Fibroblast of peridontal ligament (primary cell): ENCODE results near the gene ESPNL.
"Not testable (repeated sequence)": the region's sequence is repeated elsewhere in the genome, so short reads cannot be mapped to it uniquely, and the experiment has no call there.

Source experiments
- DNase-seq: peaks from one replicate; pipeline ENCODE4 v3.0.0-alpha.2; 2010; ENCODE audit errors: extremely low read depth

ESPNL gene

DNA sequence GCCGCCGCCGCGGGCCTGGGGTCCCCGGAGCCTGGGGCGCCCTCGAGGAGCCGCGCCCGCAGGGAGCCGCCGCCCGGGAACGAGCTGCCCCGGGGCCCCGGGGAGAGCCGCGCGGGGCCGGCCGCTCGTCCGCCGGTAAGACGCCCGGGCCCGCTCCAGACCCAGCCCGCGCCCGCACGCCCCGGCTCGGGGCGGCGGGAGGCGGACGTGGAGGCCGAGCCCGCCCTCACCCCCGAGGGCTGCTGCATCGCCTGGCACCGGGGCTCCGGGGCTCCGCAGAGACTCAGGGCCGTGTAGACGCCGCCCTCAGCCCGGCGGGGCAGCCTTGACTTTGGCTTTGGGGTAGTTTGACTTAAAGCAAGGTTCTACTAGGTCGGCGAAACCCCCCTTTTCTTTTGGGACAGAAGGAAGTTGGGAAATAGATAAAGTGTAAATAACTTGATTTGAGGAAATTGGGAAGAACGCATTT, 59.0 kb downstream of the ESPNL start:
- DNase-seq: no peak

DNA sequence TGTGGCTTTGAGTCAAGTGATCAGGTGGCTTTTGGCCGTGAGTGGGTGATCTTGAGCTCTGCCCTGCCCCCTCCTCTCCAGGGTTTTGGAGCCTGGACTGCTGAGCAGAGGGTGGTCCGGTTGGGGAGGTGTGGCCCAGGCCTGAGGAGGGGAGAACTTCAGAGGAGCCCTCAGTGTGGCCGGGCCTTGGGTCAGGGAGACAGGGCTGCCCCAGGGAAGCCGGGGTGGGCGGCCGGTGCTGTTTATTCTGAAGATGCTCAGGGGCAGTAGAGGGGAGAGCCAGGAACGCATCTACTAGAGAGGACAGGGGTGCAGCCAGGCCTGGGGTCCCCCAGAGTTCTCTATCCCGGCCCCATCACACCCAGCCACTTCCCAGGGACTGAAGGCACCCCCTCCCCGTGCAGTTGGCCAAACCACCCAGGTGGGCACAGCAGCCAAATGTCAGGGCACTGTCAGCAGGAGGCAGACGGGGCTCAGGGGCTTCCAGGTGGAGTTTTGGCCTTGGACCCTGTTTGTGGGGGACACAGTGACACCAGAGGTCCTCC, 59.6 kb downstream of the ESPNL start:
- no peak for DNase-seq

DNA sequence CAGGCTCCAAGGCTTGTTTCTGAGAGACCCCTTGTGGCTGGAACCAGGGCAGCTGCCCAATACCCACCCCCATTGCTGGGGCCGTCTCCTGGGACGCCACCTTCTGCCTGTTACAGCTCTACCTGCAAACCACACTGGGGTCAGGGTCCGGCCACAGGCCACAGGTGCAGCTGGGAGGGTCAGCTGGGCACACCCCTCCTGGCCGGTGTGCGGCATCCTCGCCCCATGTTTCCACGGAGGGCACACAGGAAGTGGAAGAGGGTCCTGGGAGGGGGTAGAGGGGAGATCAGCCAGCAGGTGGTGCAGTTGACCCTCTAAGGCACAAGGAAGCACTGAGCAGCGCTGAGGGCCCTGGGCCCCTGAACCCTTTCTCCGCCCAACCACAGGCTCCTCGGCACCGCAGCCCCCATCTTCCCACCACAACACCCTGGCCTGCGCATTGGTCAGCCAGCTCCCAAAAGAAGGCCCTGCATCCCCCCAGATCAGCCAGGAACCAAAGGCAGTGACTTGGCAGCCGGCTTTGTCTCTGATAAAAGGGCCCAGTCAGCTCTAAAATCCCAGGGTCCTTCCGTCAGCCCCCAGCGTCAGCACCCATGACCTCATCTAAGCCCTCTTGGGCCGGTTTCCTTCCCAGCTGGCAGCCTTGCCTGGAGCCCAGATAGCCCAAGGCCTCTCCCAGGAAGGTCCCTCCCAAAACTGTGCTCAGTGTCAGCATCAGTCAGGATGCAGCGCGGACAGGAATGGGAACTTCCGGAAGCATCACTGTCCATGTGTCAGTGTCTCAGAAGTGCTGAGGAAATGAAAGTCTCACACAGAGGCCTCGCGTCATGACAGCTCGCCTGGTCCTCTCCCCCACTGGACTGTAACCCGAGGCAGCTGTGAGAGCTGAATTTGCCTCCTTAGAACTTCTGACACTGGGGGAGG, 60.3 kb downstream of the ESPNL start:
- DNase-seq: no peak

DNA sequence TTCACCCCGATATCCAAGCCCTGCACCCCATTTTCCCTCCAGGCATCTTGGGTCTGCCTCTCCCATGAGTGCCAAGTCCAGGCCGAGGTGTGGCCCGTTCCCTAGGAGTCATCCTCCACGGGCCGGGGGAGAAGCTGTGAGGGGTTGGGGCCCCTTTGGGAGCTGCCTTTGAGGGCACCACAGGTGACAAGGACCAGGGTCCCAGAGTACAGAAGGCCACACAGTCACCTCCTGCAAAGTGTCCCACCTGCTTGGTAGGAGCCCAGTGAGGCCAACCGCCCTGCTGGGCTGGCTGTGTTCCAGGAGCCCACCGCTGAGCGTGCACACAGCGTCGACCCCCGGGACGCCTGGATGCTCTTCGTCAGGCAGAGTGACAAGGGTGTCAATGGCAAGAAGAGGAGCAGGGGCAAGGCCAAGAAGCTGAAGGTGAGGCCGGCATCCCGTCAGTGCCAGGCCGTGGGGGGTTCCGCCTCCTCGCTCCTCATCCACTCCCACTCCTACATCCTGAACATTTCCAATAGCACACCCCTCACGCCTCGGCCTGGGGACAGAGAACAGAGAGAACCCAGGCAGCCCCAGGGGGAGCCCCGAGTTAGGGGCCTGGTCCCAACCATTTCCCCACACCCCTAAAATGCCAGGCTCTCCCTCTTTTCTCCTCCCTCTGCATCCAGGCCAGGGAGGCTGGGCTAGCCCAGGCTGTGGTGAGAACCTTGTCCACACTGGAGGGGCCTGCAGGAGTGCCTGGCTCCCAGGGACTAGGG, 61.3 kb downstream of the ESPNL start:
- no peak for DNase-seq

DNA sequence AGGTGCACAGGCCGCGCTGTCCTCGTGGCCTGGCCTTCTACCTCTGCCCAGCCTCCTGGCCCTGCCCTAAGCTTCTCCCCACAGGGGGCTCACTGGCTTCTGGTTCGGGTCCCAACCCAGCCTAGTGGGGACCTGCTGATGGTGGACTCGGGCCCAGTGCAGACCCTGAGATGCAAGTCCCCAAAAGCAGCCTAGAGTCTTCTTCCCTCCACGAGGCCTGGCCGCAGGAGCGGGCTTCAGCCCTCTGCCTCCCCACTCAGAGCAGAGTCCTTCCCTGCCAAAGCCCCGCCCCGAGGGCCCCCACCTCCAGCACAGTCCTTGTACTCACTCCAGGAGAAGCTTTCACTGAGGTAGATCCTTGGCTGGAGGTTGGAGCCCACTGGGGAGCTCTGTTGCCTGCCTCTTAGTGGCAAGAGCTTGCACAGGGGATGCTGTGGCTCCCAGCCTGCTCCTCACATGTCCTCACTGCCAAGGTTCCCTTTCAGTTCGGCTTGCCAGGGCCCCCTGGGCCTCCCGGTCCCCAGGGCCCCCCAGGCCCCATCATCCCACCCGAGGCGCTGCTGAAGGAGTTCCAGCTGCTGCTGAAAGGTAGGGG, 62.2 kb downstream of the ESPNL start:
- DNase-seq: no peak

DNA sequence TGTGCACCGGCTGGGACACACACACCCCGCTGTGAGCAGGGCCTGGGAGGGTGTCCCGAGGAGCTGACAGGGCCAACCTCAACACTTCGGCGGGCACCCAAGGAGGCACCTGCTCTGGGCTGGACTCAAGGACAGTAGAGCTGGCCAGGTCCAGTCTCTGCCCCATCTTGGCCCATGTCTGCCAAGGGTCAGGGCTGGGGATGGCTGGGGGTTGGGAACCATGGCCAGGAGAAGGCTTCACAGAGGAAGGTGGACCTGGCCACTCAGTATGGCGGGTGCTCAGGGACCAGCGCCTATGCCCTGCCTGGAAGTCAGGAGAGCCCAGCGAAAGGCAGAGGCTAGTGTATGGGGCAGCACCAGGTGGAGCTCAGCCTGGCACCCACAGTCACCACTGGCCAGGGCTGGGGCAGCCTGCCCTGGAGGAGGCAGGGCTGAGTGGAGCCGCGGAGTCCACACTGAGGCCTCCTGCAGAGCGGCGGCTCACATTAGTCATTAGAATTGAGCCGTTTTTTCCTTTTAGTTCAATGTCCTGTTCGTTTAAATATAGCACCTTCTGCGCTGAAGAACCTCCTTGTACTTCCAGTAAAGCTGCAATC, 62.8 kb downstream of the ESPNL start:
- DNase-seq: no peak

DNA sequence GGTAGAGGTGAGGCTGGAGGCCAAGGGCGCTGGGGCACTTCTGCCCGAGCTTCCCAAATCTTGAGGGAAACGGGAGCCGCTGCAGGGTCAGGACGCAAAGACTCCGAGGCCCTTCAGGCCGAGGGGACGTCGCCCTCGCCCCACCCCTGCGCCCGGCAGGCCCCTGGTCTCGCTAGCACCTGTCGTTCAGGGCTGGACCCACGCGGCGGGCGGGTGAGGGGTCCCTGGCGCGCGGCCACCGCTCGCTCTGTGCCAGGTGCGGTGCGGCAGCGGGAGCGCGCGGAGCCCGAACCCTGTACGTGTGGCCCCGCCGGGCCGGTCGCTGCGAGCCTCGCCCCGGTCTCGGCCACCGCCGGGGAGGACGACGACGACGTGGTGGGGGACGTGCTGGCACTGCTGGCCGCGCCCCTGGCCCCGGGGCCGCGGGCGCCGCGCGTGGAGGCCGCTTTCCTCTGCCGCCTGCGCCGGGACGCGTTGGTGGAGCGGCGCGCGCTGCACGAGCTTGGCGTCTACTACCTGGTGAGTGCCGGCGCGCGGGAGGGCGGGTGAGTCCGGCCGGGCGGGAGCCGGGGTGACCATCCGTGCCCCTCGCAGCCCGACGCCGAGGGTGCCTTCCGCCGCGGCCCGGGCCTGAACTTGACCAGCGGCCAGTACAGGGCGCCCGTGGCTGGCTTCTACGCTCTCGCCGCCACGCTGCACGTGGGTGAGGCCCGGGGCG, 63.5 kb downstream of the ESPNL start:
- DNase-seq: no peak

DNA sequence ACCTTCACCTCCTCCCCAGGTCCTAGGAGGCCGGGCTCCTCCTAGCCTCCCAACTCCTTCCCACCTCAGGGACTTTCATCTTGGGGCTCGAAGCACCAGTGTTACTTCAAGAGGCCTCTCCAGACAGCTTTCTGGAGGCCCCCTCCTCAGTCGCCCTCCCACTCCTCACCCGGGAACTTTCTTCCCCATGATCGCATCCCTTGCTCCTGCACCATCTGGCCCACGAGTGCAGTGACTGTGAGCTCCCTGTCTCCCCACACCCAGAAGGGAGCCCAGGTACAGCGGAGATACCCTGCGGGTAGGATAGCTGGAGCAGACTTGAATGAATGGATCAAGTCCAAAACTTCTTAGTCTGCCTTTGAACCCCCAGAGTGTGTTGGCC, 64.8 kb downstream of the ESPNL start:
- DNase-seq: no peak

DNA sequence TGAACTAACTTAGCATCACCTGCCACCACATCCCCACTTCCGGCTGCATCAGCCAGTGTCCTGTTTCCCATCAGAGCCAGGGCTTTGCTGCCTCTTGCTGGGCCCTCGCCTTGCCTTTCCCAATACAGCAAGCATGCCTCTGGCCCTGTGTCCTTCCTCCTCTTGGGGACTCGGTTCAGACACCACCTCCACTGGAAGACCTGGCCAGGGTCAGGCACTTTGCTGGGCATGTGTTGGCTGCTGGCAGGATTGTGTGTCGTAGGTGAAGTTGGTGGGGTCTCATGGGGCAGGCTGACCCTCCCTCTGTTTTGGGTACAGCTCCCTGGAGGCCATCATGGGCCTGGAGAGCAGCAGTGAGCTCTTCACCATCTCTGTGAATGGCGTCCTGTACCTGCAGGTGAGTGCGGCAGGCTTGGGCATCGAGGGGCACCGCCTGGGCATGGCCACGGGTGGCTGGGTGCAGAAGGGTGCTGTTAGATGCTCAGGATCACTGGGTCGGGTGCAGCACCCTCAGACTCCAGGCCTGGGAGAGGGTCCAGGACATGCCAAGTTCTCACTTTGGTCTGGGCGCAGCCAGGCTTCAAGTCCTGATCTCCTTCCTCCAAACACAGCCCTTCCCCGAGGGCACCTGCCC, 65.3 kb downstream of the ESPNL start:
- no peak for DNase-seq

DNA sequence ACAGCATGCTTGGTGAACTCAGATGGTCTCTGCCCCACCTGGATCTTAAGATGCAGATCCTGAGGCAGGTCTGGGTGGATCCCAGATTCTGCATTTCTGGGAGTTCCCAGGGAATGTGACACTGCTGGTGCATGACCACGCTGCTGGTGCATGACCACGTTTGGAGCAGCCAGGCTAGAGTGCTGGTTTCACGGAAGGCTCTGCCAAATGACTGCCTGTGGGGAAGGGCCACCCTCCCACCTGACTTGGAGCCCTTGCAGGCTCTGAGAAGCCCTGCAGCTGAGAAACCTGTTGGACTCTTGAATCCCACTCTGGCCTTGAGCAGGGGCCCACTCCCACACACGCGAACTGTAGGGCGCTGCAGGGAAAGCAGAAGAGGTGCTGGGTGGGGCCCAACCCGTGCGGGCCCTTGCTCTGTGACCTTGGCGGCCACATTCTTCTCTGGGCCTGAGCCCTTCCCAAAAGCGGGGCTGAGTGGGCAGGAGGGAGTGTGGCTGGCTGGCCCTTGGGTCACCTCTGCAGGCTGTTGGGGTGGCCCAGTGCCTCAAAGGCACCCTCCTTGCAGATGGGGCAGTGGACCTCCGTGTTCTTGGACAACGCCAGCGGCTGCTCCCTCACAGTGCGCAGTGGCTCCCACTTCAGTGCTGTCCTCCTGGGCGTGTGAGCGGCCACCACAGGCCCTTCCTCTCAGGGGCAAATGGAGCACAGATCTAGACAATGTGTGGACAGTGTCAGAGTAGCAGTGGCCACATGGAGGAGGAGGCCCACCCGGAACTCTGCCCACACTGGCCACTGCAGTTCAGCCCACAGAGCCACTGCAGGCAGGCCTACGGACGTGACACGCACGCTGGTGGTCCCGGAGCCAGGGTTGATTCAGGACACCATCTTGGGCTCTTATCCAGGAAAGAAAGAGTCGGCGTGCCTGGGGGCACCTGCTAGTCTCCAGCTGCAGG, 66.5 kb downstream of the ESPNL start:
- no peak for DNase-seq

DNA sequence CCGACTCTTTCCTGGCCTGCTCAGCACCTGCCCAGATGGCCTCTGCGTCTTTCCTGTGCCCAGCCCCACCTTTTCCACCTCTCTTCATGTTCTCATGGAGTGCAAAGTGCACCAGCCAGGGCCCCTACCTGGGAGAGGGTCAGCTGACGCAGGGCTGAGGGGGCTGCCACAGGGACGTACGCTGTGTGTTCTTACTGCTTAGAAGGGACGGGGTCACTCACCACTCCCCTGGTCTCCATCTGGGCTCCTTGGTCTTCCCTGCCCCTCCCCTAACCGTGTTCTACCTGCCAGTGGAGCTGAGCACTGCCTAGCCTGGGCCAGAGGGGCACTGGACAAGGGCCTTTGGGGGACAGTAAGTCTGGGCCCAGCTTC, 67.2 kb downstream of the ESPNL start:
- no peak for DNase-seq

DNA sequence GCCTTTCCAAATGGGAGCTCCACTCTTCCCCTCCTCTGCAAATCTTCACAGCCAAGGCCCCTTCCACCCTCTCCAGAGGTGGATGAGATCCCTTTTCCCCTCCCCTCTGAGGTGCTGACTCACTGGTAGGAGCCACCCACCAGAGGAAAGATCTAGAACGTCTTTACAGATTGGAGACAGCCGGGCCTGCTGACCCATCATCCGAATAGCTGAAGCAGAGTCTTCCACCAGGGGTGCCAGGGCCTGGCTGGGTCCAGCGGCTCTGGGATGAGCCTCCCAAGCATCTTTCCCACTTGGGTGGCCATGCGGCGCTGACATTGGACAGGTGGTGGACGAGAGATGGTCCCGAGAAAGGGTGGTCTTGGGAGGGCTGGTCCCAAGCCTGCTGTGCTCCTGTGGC, 67.6 kb downstream of the ESPNL start:
- DNase-seq: no peak

DNA sequence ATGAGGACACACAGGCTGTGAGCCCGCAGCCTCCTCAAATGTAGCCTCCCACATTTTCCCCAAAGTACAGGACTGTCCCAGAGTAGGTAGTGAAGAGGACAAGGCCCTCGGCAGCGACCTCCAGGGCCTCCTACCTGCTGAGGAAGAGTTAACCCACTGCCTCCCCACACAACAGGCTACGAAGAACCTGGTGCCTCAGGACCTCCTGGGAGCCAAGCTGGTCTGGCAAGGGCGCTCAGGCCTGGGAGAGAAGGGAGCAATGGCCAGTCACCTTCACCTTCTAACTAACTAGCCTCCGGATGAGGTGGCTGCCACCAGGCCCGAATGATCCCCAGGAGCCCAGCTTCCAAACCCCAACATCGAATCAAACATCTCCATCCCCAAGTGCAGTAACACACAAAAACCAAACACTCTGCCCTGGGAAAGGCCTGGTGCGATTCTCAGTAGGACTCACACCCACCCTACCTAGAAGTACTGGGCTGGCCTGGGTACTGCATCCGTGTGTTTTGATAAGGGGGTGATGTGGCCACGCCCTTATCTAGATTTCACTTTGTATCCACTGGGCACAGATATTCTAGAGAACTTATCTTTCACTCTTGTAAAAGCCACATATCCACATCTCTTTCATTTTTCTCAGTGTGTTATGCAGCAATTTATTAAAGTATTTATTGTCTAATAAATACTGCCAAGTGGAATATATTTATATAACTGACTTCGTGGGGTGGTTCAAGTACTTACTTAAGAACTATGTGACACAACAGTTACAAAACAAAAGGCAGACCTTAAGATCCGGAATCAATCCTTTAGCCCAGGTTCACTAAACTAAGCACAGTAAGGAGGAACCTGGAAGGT, 68.3 kb downstream of the ESPNL start:
- DNase-seq: no peak

DNA sequence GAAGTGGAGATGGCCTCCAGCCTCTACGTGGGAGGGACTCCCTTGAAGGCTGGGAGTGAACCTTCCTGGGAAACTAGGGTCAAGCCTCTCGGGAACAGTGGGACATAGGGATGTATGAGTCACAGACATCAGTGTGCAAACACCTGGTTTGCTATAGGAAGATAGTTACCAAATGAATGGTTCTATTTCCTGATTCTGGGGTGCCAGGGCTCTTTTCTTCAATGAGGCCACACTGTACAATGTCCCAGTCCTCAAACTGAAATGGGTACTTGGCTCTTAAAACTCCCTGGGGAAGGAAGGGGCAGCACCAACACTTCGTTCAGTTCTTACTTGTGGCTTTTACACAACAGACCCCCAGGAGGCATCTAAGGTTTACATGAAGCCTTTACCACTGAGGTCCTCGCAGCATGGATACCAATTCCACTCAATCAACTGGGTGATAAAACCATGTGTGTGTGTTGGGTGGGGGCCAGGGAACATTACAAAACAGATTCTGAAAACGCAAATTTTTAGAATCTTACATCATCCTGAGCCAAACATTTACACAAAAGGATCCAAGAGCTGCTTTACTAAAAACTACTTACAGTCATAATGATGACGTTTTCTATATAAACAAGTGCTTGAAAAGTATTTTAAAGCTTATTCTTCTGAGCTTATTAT, 69.0 kb downstream of the ESPNL start:
- DNase-seq: peak; percentile 99

DNA sequence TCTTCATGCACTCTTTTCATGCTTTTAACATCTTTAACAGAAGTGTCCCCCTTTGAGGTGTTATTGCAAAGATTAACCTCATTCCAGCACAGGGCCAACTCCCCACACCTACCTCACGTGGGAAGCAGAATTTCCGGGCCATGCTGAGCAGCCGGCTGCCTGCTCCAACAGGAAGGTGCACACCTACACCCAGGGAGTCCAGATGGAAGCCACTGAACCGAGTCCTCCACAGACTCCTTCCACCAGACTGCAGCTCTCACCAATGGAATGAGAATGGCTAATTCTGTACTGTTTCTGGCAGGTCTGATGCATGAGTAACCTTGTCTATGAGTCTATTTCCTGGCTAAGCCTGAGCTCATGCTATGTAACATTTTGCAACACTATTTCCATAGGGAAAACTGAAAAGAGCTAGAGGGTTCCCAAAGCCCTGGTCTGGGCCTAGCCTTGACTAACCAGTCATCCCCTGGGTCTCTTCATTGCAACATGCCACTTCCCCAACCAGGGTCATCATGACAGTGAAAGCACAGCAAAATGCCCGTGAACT, 69.6 kb downstream of the ESPNL start:
- peak; percentile 99 for DNase-seq

DNA sequence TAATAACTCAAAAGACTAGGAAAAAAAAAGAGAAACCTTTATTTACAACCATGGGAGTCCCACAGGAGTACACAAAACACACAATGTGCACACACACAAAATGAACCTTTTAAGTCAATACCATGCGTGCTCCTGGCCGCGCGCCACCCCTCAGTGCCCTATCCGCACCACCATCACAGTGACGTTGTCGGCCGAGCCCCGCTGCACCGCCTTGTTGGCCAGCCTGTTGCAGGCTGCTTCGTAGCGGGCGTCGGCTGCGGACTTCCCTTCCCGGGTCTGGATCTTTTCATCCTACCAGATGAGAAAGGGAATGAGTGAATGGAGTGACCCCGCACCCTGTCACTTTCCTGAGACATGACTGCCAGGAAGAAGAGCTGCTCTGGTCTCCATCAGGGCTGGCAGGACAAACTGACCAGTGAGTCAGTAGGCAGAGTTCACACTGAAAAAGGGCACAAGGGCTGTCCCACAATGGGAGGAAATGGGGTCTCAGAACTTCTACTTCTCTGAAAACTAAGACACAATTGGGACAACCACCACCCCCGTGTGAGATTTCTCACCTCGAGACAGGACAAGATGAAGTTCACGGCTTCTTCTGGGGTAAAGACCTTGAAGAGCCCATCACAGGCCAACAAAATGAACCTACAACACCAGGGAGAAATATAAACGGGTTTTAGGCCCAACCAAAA, 70.4 kb downstream of the ESPNL start:
- DNase-seq: no peak

DNA sequence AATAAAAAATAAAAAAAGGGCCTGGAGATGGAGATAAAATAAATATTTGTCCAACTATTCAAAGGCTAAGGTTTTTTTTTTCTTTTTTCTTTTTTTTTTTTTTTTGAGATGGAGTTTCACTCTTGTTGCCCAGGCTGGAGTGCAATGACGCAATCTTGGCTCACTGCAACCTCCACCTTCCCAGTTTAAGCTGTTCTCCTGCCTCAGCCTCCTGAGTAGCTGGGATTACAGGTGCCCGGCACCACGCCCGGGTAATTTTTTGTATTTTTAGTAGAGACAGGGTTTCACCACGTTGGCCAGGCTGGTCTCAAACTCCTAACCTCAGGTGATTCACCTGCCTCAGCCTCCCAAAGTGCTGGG, 70.9 kb downstream of the ESPNL start:
- DNase-seq: not testable (repeated sequence)
